GM12878 (cell line): Measurements from ENCODE around the gene NUDCD2. TPM values are rescaled to one million over a fixed set of nuclear protein-coding genes. Genes with fewer than 3 reads are reported as not detected.

Experiments used
- EP300 ChIP-seq, 2 experiments: fragments of 150-350 bp in 1 of 2; IDR thresholded peaks; 2 replicates each; pipeline ENCODE4 v1.6.1; 2011 to 2012; ENCODE audit warnings: low read depth in 2 of 2, low read length in 2 of 2, borderline replicate concordance in 1 of 2, improper control_type of control experiment in 1 of 2, inconsistent platforms in 1 of 2; ENCODE audit not compliant: control insufficient read depth in 1 of 2
- JUND ChIP-seq: IDR thresholded peaks from 2 replicates; pipeline ENCODE4 v1.6.1; 2012; ENCODE audit warnings: low read depth, mild to moderate bottlenecking, low read length, improper control_type of control experiment, moderate library complexity
- KAT2A ChIP-seq: conservative IDR thresholded peaks from 2 replicates; pipeline ENCODE4 v1.6.1; 2011; ENCODE audit warnings: low read depth, low read length; ENCODE audit not compliant: control insufficient read depth
- MTA3 ChIP-seq: IDR thresholded peaks from 2 replicates; pipeline ENCODE4 v1.6.1; 2012; ENCODE audit warnings: low read length, inconsistent platforms, borderline replicate concordance
- RCOR1 ChIP-seq: conservative IDR thresholded peaks from 2 replicates; pipeline ENCODE4 v1.6.1; 2012; ENCODE audit warnings: low read depth, low read length, improper control_type of control experiment
- TCF7 ChIP-seq: IDR thresholded peaks from 2 replicates; pipeline ENCODE4 v1.6.1; 2014; ENCODE audit warnings: antibody characterized with exemption, borderline replicate concordance
- ZBED1 ChIP-seq: IDR thresholded peaks from 2 replicates; pipeline ENCODE4 v1.6.1; 2016; ENCODE audit warnings: borderline replicate concordance
- ZNF24 ChIP-seq: fragments of 450-650 bp; IDR thresholded peaks from 2 replicates; pipeline ENCODE4 v1.6.1; 2017; ENCODE audit warnings: antibody characterized with exemption, mild to moderate bottlenecking
- ZSCAN29 ChIP-seq: fragments of 450-650 bp; IDR thresholded peaks from 2 replicates; pipeline ENCODE4 v1.6.1; 2017; ENCODE audit warnings: mild to moderate bottlenecking, moderate library complexity
- polyA plus RNA-seq, 11 experiments: library from polyadenylated mRNA; depleted of rRNA in 4 of 11; unstranded in 6 of 11; stranded (reverse) in 5 of 11; fragments of >200 nt; fragmentation: Nextera tagmentation in 4 of 11; fragmentation: Illumina TruSeq in 1 of 11; extraction: Ambion mirVana in 4 of 11; extraction: Trizol in 1 of 11; gene quantifications; 1 replicate in 1 of 11; 2 replicates in 10 of 11; pipeline versions ENCODE4 v1.2.1 to v1.2.3, GENCODE V29; 2011 to 2016; ENCODE audit warnings: inconsistent platforms in 2 of 11, missing spikeins in 2 of 11, low read depth in 1 of 11
- total RNA-seq, 4 experiments: library from RNA; depleted of rRNA in 3 of 4; stranded (reverse); fragments of >200 nt in 3 of 4; fragmentation: Illumina TruSeq in 1 of 4; extraction: Trizol in 1 of 4; gene quantifications; 2 replicates each; pipeline versions ENCODE4 v1.2.1 to v1.2.3, GENCODE V29; 2013 to 2021
- TF ChIP-seq, protein P1 (sequence below): IDR thresholded peaks from 2 replicates; pipeline ENCODE4 v1.6.1; 2012; ENCODE audit warnings: mild to moderate bottlenecking, low read depth, low read length
- TF ChIP-seq, protein P2 (sequence below): fragments of 450-650 bp; IDR thresholded peaks from 2 replicates; pipeline ENCODE4 v1.6.1; 2017; ENCODE audit warnings: mild to moderate bottlenecking, moderate library complexity
- TF ChIP-seq, protein P3 (sequence below): IDR thresholded peaks from 2 replicates; pipeline ENCODE4 v1.6.1; 2012; ENCODE audit warnings: improper control_type of control experiment, low read depth, low read length; ENCODE audit not compliant: insufficient replicate concordance

The NUDCD2 gene
- total and polyA plus RNA-seq, 10 of the 15 experiments (the other 5 are each of a cell fraction or from before 2014, with no cell fraction given) = 9.1 to 133 (median 24.6) TPM

DNA sequence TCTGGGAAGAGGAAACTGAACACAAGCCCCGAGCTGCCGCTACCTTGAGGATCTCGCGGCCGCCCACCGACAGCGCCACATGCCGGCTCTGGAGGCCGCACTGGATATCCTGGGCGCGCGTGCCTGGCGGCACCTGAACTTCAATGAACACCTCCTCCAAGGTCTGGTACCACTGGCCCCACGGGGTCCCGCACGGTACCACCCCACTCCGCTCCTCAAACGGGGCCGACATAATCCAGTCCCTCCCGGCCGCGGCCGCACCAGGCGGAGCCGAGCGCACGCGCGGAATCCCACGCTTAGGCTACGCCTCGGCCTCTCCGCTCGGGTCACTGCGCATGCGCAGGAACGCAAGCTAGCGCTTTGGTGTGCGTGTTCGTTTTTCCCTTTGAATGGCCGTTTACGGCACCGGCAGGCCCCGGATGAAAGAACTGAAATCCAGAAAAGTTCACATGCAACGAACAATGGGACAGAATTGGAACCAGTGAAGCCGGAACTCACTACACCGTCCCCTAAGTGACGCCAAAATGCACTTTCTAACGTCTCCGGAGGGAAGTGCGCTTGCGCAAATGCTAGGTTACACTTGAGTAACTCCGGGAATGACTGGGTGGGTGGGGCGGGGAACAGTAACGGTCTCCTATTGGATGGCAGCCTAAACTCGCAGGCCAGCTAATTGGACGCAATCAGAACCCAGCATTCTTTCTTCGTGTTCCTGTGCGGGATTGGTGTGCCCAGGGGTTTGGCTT, at the start of gene NUDCD2 (continued):
- TF ChIP-seq, protein P1, sequence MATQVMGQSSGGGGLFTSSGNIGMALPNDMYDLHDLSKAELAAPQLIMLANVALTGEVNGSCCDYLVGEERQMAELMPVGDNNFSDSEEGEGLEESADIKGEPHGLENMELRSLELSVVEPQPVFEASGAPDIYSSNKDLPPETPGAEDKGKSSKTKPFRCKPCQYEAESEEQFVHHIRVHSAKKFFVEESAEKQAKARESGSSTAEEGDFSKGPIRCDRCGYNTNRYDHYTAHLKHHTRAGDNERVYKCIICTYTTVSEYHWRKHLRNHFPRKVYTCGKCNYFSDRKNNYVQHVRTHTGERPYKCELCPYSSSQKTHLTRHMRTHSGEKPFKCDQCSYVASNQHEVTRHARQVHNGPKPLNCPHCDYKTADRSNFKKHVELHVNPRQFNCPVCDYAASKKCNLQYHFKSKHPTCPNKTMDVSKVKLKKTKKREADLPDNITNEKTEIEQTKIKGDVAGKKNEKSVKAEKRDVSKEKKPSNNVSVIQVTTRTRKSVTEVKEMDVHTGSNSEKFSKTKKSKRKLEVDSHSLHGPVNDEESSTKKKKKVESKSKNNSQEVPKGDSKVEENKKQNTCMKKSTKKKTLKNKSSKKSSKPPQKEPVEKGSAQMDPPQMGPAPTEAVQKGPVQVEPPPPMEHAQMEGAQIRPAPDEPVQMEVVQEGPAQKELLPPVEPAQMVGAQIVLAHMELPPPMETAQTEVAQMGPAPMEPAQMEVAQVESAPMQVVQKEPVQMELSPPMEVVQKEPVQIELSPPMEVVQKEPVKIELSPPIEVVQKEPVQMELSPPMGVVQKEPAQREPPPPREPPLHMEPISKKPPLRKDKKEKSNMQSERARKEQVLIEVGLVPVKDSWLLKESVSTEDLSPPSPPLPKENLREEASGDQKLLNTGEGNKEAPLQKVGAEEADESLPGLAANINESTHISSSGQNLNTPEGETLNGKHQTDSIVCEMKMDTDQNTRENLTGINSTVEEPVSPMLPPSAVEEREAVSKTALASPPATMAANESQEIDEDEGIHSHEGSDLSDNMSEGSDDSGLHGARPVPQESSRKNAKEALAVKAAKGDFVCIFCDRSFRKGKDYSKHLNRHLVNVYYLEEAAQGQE = no peak
- no peak for TF ChIP-seq TCF7
- TF ChIP-seq RCOR1 = no peak
- TF ChIP-seq, protein P2, sequence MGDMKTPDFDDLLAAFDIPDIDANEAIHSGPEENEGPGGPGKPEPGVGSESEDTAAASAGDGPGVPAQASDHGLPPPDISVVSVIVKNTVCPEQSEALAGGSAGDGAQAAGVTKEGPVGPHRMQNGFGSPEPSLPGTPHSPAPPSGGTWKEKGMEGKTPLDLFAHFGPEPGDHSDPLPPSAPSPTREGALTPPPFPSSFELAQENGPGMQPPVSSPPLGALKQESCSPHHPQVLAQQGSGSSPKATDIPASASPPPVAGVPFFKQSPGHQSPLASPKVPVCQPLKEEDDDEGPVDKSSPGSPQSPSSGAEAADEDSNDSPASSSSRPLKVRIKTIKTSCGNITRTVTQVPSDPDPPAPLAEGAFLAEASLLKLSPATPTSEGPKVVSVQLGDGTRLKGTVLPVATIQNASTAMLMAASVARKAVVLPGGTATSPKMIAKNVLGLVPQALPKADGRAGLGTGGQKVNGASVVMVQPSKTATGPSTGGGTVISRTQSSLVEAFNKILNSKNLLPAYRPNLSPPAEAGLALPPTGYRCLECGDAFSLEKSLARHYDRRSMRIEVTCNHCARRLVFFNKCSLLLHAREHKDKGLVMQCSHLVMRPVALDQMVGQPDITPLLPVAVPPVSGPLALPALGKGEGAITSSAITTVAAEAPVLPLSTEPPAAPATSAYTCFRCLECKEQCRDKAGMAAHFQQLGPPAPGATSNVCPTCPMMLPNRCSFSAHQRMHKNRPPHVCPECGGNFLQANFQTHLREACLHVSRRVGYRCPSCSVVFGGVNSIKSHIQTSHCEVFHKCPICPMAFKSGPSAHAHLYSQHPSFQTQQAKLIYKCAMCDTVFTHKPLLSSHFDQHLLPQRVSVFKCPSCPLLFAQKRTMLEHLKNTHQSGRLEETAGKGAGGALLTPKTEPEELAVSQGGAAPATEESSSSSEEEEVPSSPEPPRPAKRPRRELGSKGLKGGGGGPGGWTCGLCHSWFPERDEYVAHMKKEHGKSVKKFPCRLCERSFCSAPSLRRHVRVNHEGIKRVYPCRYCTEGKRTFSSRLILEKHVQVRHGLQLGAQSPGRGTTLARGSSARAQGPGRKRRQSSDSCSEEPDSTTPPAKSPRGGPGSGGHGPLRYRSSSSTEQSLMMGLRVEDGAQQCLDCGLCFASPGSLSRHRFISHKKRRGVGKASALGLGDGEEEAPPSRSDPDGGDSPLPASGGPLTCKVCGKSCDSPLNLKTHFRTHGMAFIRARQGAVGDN = peak; percentile 95
- no peak for TF ChIP-seq ZBED1
- TF ChIP-seq EP300 (IDR thresholded peaks at IDR 0.05; ENCODE audit: borderline replicate concordance in 1 of 2, control insufficient read depth in 1 of 2, low read depth in 2 of 2, low read length in 2 of 2) = 0 out of 4 replicates have a peak, but pooled peaks of 1 of the 2 experiments have one; percentile 38
- no peak for TF ChIP-seq MTA3
- no peak for TF ChIP-seq JUND
- no peak for TF ChIP-seq KAT2A
- no peak for TF ChIP-seq ZSCAN29
- TF ChIP-seq, protein P3, sequence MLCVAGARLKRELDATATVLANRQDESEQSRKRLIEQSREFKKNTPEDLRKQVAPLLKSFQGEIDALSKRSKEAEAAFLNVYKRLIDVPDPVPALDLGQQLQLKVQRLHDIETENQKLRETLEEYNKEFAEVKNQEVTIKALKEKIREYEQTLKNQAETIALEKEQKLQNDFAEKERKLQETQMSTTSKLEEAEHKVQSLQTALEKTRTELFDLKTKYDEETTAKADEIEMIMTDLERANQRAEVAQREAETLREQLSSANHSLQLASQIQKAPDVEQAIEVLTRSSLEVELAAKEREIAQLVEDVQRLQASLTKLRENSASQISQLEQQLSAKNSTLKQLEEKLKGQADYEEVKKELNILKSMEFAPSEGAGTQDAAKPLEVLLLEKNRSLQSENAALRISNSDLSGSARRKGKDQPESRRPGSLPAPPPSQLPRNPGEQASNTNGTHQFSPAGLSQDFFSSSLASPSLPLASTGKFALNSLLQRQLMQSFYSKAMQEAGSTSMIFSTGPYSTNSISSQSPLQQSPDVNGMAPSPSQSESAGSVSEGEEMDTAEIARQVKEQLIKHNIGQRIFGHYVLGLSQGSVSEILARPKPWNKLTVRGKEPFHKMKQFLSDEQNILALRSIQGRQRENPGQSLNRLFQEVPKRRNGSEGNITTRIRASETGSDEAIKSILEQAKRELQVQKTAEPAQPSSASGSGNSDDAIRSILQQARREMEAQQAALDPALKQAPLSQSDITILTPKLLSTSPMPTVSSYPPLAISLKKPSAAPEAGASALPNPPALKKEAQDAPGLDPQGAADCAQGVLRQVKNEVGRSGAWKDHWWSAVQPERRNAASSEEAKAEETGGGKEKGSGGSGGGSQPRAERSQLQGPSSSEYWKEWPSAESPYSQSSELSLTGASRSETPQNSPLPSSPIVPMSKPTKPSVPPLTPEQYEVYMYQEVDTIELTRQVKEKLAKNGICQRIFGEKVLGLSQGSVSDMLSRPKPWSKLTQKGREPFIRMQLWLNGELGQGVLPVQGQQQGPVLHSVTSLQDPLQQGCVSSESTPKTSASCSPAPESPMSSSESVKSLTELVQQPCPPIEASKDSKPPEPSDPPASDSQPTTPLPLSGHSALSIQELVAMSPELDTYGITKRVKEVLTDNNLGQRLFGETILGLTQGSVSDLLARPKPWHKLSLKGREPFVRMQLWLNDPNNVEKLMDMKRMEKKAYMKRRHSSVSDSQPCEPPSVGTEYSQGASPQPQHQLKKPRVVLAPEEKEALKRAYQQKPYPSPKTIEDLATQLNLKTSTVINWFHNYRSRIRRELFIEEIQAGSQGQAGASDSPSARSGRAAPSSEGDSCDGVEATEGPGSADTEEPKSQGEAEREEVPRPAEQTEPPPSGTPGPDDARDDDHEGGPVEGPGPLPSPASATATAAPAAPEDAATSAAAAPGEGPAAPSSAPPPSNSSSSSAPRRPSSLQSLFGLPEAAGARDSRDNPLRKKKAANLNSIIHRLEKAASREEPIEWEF = no peak
- no peak for TF ChIP-seq ZNF24
